Measurements from ENCODE around the gene IKZF3.

The IKZF3 gene

GRCh38 chr17:39792526-39793221 lies 71.4 kb downstream of the IKZF3 start:
- H3K4me3 ChIP-seq (ENCODE audit: low read length) = no peak overlapping the region
- no peak for DNase-seq (ENCODE audit: low read depth)
- TF ChIP-seq, protein P1, sequence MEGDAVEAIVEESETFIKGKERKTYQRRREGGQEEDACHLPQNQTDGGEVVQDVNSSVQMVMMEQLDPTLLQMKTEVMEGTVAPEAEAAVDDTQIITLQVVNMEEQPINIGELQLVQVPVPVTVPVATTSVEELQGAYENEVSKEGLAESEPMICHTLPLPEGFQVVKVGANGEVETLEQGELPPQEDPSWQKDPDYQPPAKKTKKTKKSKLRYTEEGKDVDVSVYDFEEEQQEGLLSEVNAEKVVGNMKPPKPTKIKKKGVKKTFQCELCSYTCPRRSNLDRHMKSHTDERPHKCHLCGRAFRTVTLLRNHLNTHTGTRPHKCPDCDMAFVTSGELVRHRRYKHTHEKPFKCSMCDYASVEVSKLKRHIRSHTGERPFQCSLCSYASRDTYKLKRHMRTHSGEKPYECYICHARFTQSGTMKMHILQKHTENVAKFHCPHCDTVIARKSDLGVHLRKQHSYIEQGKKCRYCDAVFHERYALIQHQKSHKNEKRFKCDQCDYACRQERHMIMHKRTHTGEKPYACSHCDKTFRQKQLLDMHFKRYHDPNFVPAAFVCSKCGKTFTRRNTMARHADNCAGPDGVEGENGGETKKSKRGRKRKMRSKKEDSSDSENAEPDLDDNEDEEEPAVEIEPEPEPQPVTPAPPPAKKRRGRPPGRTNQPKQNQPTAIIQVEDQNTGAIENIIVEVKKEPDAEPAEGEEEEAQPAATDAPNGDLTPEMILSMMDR (conservative IDR thresholded peaks at IDR 0.05; ENCODE audit: low read depth, low read length) = no peak

- no peak overlapping the region for H3K4me3 ChIP-seq (ENCODE audit: low read length)
- DNase-seq (ENCODE audit: low read depth) = no peak
- TF ChIP-seq, protein P1 (conservative IDR thresholded peaks at IDR 0.05; ENCODE audit: low read depth, low read length) = no peak
Observed at GRCh38 chr17:39791111-39791992, 72.8 kb downstream of the IKZF3 start.

DNA sequence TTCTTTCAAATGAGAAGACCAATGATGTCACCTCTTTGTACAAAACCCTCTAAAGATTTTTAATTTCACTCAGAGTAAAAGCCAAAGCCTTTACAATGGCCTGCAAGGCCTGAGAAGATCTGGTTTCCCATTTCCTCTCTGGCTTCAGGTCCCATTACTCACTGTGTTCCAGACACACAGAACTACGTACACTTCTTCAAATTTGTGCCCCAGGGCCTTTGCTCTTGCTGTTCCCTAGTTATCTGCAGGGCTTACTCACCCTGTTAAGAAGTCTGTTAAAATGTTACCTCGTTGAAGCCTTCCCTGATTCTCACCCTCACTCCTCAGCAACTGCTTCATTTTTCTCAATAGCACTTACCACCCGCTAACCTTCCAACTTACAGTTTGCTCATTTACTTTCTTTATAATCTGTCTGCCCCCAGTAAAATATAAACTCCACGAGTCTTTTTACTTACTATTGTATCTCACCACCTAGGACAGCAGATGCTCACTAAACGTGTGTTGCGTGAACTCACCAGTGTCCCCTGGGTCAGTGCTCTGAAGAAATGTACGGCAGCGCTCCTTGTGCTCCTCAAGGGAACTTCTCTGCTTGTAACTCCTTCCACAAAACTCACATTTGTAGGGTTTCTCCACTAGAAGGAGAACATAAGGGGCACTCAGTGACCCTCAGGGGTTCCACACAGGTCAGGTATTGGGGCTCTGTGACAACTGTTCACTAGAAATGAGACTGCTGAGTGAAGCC lies 76.2 kb downstream of the IKZF3 start:
- no peak for DNase-seq (ENCODE audit: low read depth)
- TF ChIP-seq, protein P1 (conservative IDR thresholded peaks at IDR 0.05; ENCODE audit: low read depth, low read length) = no peak
- no peak overlapping the region for H3K4me3 ChIP-seq (ENCODE audit: low read length)

DNA sequence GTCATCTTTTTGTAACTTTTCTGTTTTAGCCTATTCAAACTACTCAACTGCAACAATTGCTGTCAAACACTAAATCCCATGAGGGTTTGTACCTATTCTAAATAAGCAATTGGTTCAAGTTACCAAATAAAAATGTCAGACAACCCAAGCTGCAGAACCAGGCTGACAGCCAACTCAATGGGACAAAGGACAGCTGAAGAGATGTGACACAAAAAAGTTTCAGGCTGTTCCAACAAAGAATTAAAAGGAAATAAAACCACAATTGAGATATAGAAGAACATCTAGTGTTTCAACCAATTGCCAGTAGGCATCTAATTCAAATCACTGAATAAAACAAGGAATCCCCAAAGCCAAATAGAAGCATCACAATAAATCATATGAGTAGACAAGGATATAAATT lies 77.1 kb downstream of the IKZF3 start:
- TF ChIP-seq, protein P1 (conservative IDR thresholded peaks at IDR 0.05; ENCODE audit: low read depth, low read length) = no peak
- no peak for DNase-seq (ENCODE audit: low read depth)
- no peak overlapping the region for H3K4me3 ChIP-seq (ENCODE audit: low read length)

GRCh38 chr17:39782980-39783379 lies 81.1 kb downstream of the IKZF3 start:
- DNase-seq (ENCODE audit: low read depth) = no peak
- no peak overlapping the region for H3K4me3 ChIP-seq (ENCODE audit: low read length)
- TF ChIP-seq, protein P1 (conservative IDR thresholded peaks at IDR 0.05; ENCODE audit: low read depth, low read length) = no peak

DNA sequence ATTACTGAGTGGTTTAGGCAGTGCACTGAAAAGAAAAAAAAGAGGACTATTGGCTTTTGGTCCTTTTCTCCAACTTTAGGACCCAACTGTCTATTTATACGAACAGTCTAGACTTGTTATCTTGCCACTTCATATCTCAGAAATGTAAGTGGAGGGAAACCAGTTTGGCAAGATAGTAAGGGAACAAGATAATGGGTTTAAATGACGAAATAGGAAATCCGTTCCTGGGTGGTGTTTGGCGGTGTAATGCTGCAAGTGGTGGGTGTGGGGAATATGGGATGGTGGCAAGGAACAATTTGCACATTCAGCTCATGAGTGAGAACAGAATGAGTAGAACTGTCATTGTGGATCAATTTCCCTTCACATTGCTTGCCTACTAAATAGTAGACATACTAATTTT lies 81.6 kb downstream of the IKZF3 start:
- no peak overlapping the region for H3K4me3 ChIP-seq (ENCODE audit: low read length)
- no peak for DNase-seq (ENCODE audit: low read depth)
- TF ChIP-seq, protein P1 (conservative IDR thresholded peaks at IDR 0.05; ENCODE audit: low read depth, low read length) = no peak

Data from retinal pigment epithelial cell (primary cell).